Stimulated activated CD4-positive, alpha-beta T cell treated with anti-CD3 and anti-CD28 coated beads, TNF-alpha, amount 100 ng/mL, for 48 hours (primary cell): ENCODE results near the gene ZBTB42.

Experiments used
- DNase-seq, 3 donors: peaks; one replicate each; pipeline ENCODE4 v3.0.0-alpha.2; 2020; ENCODE audit warnings: low read depth in 3 of 3

ZBTB42 gene

DNA sequence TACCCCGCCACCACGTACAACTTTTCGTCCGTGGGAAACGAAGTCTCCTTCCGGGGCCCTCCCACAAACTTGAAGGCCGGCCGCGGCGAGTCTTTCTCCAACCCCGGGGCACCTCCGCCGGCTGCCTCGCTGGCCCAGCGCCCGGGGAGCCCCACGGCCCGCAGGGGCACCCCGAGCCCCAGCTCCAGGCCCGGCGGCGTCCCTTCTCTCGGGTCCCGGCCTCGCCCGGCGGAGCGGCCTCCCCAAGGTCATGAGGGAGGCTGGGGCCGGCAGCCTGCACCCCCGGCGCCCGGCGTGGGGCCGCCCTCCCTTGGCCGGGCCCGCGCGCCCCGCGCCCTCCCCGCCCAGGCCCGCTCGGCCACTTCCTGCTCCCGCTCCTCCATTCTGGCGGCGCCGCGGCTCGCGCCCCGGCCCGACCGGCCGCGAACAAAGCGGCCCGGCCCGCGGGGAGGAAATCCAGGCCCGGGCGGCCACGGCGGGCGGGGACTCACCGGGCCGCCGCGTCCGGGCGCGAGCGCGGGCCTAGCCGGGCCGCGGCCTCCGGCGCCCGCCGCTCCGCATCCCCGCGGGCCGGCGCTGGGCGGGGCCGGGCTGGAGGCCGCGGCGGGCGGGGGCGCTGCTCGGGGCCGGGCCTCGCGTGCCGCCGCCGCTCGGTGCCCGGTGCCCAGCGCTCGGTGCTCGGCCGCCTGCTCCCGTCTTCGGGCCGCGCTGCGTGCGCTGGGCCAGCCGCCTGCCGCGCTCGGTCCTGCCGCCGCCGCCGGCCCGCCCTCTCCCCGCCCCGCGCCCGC, 5.7 kb upstream of the ZBTB42 start, which contains the start of gene AKT1:
Gene AKT1 (minus strand): TSS at position 756 of the 788 bp plus-strand sequence. CDS start 3,105 bp downstream, outside the sequence.
- no peak for DNase-seq

DNA sequence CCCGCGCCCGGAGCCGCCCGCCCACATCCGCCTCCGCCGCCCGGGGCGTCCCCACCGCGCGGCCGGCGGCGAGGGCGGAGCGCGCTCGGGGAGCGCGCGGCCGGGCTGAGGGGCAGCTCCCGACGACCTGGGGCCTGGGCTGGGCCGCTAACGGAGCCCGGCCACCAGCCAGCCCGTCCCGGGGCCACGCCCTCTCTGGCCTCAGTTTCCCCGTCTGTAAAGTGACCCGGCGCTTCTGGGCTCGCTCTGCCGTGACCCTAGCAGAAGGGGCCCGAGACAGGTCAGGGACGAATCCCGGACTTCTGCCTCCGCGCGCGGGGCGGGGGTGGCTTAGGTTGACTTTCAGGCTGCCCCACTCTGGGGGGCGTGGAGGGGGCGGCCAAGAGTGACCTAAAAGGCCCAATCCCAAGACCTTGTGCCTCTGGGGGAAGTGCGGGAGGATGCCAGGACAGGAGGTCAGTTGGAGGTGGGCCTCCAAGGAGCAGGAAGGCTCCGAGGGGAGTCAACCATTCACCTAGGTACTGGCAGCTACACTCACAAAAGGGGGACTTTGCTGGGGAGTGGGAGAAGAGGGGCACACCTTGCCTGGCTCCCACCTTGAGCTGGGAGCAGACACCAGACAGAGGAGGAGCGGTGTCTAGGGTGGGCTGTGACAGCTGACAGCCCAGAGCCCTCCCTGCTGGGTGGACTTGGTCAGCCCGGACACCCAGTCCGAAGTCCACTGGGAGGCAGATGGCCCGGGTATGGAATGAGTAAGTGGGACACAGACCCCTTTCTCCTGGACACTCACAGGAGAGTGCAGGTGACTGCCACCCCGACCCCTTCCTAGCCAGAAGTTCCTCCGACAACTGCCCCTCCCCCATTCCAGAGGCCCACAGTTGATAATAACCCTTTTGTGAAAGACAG, 4.9 kb upstream of the ZBTB42 start:
- peak in 1 of 3 donors; percentile 55 for DNase-seq

DNA sequence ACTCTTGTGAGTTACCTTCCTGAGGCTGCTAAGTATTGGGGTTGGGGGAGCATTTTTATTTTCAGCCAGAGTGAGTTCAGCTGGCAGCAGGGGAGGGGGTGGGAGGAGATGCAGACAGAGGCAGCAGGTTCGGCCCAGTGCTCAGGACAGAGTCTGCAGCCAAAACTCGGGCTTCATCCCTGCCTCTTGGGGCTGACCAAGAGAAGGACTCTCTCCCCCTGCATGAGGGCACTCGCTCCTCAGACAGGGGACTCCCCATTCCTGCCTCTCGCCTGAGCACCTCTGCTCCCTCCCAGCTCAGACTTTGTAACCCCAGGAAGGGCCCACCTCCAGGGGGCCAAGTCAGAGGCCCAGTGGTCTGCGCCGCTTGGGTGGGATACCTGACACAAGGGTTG, 4.2 kb upstream of the ZBTB42 start:
- no peak for DNase-seq

DNA sequence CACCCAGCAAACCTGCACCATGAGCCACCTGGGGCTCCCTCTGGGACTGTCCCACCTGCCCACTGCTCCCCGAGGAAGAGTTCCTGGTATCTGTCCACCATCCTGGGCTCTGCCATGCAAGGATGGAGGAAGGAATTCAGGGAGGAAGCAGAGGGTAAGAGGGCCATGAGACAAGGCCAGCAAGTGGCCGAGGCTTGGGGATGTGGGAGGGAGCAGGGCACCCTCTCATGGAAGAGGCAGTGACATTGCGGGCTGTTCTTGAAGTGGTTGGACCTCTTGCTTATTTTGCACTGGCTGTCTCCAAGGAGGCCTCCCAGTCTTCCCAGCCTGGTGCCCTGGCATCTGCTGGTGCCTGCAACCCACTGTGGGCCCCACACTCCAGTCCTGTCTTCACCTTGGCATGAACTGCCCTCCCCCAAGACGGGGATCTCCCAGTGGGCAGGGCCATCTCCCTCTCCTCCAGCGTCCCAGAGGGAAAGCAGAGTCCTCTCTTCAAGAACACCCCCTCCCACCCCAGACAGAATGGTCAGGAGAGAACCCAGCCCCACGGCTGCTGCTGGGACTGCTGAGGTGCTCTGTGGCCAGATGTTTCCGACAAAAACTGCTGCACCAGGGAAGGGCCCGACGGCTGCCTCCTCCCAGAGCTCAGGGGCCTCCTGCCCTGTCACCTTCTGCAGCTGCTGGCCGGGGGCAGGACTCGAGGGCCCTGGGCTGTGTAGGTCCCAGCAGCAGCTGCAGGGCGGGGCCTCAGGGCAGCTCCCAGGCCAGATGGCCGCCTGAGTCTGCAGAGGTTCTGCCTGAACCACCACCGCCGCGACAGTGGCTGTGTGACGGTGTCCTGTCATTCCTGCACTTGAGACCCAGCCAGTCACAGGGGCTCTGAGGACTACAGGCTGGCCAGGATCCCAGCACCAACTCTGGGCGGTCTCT, 3.5 kb upstream of the ZBTB42 start:
- no peak for DNase-seq

DNA sequence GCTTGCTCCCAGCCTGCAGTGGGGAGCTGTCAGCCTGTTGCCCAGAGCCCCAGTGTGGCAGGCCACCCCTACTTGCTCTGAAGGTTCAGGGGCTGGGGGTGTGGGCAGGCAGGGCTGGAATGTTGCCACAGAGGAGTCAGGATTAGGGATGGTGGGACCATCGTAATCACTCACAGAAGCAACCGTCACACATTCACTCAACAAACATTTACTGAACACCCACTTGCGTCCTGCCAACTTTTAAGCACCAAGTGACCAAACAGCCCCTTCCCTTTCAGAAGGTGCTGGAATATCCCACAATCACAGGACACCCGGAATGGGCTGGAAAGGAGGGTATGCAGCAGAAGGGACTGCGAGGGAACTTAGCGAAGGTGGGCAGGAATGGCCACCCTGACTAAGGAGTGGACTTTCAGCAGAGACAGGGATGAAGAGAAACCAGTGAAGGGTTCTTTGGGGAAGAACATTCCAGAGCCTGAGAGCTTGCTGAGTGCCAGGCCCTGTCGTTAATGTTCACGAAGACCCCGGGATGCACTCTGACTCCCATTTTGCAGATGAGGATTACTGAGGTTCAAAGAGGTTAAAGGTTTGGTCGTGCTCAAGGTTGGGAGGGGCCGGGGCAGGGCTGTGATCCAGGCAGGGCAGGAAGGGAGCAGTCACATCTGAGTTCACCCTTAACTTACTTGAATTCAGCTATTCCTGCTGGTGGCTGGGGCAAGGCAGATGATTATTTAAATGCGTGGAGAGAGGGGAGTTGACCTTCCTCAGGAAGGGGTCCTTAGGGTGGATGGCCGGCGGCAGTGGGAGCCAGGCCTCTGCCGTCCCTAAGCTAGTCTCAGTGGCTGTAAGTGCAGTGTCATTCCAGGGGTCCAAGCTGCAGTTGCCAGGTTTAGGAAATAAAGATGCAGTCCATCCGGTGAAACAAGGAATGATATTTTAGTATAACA, 2.3 kb upstream of the ZBTB42 start:
- DNase-seq, result no peak

DNA sequence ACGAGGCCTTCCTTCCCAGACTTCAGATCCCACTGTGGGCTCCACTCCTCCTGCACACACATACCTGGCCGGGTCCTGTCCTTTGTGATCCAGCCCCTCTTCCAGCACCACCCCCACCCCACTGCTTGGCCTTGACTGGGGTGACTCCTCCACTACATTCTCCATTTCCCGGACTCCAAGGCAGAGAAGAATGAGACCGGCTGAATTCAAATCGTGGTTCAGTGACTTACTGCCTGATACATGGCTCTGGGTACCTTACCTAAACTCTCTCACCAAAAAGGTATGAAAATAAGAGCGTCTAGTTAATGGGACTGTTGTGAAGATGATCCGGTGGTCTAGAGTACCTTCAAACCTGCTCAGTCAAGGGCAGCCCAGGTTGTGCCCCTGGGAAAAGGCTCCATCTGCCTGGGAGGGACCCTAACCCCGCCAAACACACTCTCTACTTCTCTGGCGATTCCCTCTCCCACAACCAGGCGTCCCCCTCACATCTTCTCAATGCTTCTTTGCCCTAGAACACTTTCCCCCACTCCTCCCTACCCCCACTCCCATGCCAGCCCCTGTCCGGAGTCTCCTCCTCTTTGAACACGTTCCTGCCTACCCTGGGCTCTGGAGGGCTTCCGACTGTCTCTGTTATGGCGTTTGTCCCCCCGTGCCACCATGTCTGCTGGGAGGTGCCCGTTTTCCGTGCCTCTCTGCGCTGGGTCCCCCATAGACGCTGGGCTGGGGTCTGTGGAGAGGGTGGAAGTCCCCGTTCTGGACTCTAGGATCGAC, 1.5 kb upstream of the ZBTB42 start:
- DNase-seq, result no peak

DNA sequence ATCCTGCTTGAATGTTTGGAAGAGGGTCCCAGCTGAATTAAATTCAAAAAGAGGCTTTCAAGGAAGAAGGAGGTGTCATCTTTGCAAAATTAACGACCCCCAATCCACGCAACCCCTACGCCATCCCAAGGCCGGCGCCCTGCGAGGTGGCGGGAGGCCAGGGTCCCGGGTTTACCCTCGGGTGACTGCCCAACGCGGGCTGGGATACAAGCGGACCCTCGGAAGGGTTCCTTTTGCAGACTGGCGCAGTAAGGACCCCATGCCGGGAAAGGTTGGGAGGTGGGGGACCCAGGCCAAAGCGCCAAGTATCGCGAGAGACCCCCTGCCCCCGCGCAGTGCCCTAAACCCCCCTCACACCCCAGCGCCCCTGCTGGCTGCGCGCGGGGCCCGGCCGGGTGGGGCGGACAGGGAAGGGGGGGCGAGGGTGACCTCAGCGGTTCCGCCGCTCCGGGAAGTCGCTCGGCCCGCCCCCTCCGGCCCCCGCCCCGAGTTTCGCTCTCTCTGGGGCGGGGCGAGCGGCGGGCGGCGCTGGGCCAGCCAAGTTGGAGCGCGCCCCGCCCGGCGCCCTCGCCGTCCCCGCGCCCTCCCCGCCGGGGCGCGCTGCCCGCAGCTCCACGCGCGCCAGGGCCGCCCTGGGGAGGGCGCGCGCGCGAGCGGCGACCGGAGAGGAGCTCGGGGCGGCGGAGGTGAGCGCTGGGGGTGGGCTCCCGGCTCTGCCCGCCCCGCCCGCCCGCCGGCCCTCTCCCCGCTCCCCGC, 708 bp upstream of the ZBTB42 start:
- DNase-seq, result peak; percentile 35 to 79 (median 48)

DNA sequence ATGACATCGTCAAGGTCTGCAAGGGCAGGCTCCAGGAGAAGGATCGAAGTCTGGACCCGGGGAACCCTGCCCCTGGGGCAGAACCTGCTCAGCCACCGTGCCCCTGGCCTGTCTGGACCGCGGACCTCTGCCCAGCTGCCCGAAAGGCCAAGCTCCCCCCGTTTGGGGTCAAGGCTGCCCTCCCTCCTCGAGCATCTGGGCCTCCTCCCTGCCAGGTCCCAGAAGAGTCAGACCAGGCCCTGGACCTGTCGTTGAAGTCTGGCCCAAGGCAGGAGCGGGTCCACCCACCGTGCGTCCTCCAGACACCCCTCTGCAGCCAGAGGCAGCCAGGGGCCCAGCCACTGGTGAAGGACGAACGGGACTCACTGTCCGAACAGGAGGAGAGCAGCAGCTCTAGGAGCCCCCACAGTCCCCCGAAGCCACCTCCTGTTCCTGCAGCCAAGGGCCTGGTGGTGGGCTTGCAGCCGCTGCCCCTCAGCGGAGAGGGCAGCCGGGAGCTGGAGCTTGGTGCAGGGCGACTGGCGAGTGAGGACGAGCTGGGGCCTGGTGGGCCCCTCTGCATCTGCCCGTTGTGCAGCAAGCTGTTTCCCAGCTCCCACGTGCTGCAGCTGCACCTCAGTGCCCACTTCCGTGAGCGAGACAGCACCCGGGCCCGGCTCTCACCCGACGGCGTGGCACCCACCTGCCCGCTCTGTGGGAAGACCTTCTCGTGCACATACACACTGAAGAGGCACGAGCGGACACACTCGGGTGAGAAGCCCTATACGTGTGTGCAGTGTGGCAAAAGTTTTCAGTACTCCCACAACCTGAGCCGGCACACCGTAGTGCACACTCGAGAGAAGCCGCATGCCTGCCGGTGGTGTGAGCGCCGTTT, 856 bp downstream of the ZBTB42 start:
- DNase-seq, result no peak

DNA sequence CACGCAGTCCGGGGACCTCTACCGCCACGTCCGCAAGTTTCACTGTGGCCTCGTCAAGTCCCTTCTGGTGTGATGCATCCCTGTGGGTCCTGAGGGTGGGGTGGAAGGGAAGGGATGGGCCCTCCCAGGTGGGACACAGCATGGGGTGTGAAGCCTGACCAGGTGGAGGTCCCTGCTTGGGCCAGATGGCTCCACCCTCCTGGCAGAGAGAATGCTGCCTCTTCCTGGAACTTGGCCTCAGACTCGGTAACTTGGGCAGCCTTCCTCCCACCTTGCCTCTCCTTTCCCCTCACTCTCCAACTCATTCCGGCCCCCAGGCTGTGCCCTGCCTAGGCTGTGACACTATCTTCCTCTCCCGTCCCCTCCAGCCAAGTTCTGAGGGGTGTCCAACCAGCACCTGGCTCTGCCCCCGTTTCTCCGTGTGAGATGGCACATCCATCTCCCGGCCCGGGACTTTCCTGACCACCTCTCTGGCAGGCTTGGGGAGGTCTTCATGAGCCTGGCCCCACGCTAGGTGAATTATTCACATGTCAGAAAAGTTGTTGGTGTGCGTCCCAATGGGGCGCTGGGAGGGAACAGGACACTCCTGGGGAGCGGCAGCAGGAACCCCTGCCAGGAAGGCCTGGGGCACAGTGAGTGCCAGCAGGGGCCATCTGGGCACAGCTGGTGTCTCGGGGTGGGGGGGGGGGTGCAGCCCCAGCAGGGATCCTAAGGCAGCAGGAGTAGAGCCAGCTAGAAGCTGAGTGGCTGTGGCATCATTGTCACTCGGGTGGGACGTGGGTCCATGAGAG, 1.7 kb downstream of the ZBTB42 start:
- no peak for DNase-seq

DNA sequence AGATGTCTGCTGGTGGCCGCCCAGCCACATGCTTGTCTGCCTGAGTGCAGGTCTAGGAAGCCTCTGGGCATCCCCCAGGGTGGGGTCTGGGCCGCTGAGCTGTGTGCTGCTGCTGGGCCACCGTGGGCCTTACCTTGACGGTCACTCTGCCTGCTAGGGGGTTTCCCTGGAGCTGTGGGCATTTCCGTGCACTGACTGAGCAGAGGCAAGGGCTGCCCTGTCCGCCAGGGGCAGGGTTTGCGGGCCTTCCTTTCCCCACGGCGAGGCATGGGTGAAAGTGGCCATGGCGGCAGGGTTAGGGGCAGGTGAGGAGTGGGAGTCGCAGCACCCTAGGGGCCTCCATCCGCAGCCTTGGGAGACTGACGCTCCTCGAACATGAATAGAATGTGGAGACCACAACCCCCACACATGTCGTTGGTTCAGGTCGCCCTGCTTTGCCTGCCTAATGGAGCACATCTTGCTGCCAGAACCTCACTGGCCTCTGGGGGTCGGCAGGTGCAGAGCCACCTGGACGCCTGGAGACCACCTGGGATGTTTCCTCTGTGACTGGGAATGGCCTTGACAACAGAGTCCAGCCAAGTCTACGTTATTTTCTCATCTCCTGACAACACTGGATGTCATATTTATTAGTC, 2.5 kb downstream of the ZBTB42 start:
- DNase-seq, result no peak

DNA sequence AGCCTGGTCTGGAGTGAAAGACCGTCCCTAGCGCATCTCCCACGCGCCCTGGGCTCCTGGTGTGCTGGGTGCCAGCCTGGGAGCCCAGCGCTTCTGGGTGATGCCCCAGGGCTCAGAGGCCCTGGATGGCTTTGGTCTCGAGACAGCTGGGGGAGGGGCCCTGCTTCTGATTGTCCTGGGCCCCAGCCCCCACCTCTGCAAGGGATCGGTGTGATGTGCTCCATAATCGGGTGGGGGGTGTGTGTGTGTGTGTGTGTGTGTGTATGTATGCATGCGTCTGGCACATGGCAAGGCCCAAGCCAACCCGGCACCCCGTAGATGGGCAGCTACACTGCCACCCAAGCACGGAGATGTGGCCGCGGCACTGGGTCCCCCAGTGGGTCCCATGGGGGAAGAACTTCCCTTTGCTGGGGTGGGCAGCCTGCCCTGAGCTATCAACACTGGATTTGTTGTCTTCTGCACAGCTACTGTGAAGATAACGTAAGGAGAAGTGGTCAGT, 3.1 kb downstream of the ZBTB42 start:
- DNase-seq, result no peak

DNA sequence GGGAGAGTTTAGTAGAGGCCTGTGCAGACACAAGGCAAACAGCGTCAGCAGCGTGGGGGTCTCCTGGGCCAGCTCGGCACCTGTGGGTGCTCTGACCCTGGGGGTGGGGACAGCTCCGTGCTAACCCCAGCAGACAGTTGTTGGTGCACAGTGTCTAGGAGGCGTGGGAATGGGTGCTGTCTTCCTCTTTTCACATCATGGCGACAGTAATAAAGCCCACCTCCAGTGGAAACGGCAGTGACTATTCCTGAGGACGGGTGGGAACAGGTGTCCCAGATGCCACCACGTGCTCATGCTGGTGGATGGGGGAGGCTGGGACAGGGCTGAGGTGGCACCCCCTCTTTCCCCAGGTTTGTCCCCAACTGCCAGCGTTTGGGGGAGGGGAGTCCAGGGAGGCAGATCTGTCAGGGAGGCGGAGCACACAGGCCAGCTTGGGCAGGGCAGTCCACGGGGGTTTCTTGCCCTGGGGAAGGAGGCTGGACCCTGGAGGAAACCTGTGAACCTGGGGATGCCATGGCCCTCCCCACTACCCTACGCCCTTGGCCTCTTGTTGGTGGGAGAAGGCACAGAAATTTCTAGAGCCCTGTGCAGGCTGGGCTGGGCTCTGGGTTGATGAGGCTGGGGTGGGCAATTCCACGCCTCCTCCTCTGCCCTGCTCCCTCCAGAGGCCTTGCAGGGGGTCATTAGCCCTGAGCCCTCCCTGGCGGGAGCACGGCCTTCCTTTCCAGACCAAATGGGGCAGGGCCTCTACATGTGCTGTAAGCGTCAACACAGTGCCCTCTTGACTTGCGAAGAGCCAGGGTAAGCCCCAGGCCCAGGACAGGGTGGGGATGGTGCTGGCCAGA, 3.8 kb downstream of the ZBTB42 start:
- DNase-seq, result no peak

DNA sequence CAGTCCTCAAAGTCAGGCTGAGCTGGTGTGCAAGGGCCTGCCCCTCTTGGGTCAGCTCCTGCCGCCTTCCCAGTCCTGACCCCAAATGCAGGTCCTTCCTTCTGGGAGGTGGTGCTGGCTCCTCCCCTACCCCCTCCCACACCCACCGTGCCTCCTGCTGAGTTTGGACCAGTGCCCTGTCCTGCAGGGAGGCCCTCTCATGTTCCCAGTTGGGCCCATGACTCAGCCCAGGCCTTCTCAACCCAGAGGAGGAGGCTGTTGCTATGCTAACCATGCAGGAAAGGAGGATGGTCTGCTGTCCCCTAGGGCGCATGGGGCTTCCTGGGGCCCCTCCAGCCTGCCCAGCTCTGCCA, 4.4 kb downstream of the ZBTB42 start:
- no peak for DNase-seq

DNA sequence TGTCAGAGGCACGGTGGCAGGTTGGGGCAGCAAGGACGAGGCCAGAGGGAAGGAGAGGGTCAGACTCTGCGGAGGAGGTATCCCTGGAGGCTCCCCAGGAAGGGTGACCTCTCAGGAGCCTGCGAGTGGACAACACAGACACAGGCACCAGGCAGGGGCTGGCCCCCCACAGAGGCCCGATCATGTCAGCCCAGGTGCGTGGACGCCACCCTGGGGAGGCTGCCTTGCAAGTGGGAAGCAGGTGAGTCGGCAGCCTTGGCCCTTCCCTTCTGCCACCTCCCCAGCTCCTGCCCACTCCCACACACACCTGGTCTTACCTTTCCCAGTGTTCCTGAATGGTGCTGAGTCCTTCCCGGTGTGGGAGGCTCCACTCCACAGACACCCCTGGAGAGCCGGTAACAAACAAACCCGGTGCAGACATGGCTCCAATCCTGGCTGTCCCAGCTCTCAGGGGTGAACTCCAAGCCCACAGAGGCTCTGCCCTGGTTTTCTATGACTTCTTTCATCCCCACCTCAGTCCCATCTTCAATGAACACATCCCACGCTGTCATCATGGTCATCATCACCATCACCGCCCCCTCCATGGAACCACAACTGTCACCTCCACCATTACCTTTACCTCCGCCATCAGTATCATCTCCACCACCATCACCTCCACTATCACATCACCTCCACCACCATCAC, 5.2 kb downstream of the ZBTB42 start:
- DNase-seq, result no peak
